Activated CD8-positive, alpha-beta T cell treated with anti-CD3 and anti-CD28 coated beads for 36 hours (primary cell): Measurements from ENCODE around the gene SIAH2. TPM values are rescaled to one million over a fixed set of nuclear protein-coding genes. Genes with fewer than 3 reads are reported as not detected.

ENCODE experiments used
- ATAC-seq: fragments of 200-7000 bp; cut with Tn5 transposase; one replicate; pipeline ENCODE4 v1.10.0; 2021; ENCODE audit warnings: mild to moderate bottlenecking, moderate library complexity
- CTCF ChIA-PET: fragments of 350-600 bp; sonication (Branson Sonifier 250); formaldehyde crosslinking; loops from one replicate; lab custom pipeline; 2021; ENCODE audit warnings: antibody characterized with exemption; lab: Charles Lee
- POLR2A ChIA-PET: fragments of 350-600 bp; sonication (Branson Sonifier 250); formaldehyde crosslinking; loops from one replicate; lab custom pipeline; 2021; ENCODE audit warnings: antibody characterized with exemption; lab: Charles Lee
- DNase-seq: peaks from one replicate; pipeline ENCODE4 v3.0.0-alpha.2; 2020
- H3K27ac Mint-ChIP-seq: one replicate; pipeline ENCODE4 v1.8.0; 2021; ENCODE audit warnings: mild to moderate bottlenecking, mixed read lengths
- H3K27me3 Mint-ChIP-seq: one replicate; pipeline ENCODE4 v1.8.0; 2021; ENCODE audit warnings: mixed read lengths
- H3K36me3 Mint-ChIP-seq: one replicate; pipeline ENCODE4 v1.8.0; 2021; ENCODE audit warnings: low read depth, mixed read lengths
- H3K4me1 Mint-ChIP-seq: one replicate; pipeline ENCODE4 v1.8.0; 2021; ENCODE audit warnings: low read depth, mixed read lengths
- H3K4me3 Mint-ChIP-seq: one replicate; pipeline ENCODE4 v1.8.0; 2021; ENCODE audit warnings: mild to moderate bottlenecking, moderate library complexity, mixed read lengths
- H3K9me3 Mint-ChIP-seq: one replicate; pipeline ENCODE4 v1.8.0; 2021; ENCODE audit warnings: mixed read lengths
- CTCF ChIP-seq: fragments of 200-600 bp; IDR thresholded peaks from one replicate; pipeline ENCODE4 v1.8.0; 2022; ENCODE audit warnings: antibody characterized with exemption, mild to moderate bottlenecking
- intact Hi-C: fragments of 100-400 bp; cut with micrococcal nuclease; formaldehyde crosslinking; loops from one replicate; pipeline ENCODE4 v1.10.0; 2022
- total RNA-seq, 2 experiments: library from RNA; stranded (reverse); gene quantifications; one replicate each; pipeline ENCODE4 v1.2.3, GENCODE V29; 2021

Gene SIAH2
- total RNA-seq, 2 experiments from 2014 or later = 90.3 to 91.1 TPM

GRCh38 chr3:150760431-150761200, 2.4 kb downstream of the SIAH2 start:
- Mint-ChIP-seq H3K27ac (peak overlapping the region; percentile 98), H3K4me1 (peaks cover 53% of the 10 kb centered on the region), H3K27me3 (no peaks in the 10 kb centered on the region), H3K36me3 (peaks cover 66% of the 10 kb centered on the region), H3K4me3 (peak overlapping the region; percentile 100), H3K9me3 (no peaks in the 10 kb centered on the region)
- intact Hi-C loops = loop anchor here (1.0 to 5.0 kb wide), 6 partner anchors 20 to 442 kb away; partner anchors contain the start of genes EIF2A, GPR171, SELENOT and SERP1
- DNase-seq = peak; percentile 87
- POLR2A ChIA-PET = interaction anchor here (0.6 to 8.5 kb wide), 28 partner anchors 9 to 1511 kb away, joined by 3 to 125 read pairs (median 6); partner anchors contain the start of genes EIF2A, ERICH6, GPR171 and SERP1
- peak; percentile 33 for ATAC-seq
- CTCF ChIA-PET = interaction anchor here (0.7 to 8.0 kb wide), 5 partner anchors 24 to 216 kb away, joined by 3 to 52 read pairs (median 6); no protein-coding TSS in a partner anchor
- TF ChIP-seq CTCF = no peak

GRCh38 chr3:150759947-150760346, 3.0 kb downstream of the SIAH2 start:
- ATAC-seq = no peak
- POLR2A ChIA-PET = interaction anchor here (0.6 to 7.5 kb wide), 16 partner anchors 9 to 442 kb away, joined by 3 to 125 read pairs (median 5); partner anchors contain the start of genes EIF2A, ERICH6, GPR171 and SELENOT
- Mint-ChIP-seq H3K4me3 (peak overlapping the region; percentile 100), H3K27ac (peak overlapping the region; percentile 98), H3K36me3 (peaks cover 70% of the 10 kb centered on the region), H3K4me1 (peaks cover 49% of the 10 kb centered on the region), H3K9me3 (no peaks in the 10 kb centered on the region), H3K27me3 (no peaks in the 10 kb centered on the region)
- intact Hi-C loops = loop anchor here (1.0 to 5.0 kb wide), 6 partner anchors 20 to 442 kb away; partner anchors contain the start of genes EIF2A, GPR171, SELENOT and SERP1
- no peak for DNase-seq
- CTCF ChIA-PET = interaction anchor here (0.7 to 8.0 kb wide), 4 partner anchors 28 to 215 kb away, joined by 3 to 52 read pairs (median 5); no protein-coding TSS in a partner anchor
- no peak for TF ChIP-seq CTCF

GRCh38 chr3:150759319-150759718, 3.6 kb downstream of the SIAH2 start:
- no peaks in the 10 kb centered on the region for H3K9me3 Mint-ChIP-seq
- intact Hi-C loops = no loop called here
- ATAC-seq (no peak), DNase-seq (no peak)
- peaks cover 48% of the 10 kb centered on the region for H3K4me1 Mint-ChIP-seq
- peak overlapping the region; percentile 100 for H3K4me3 Mint-ChIP-seq
- H3K27ac Mint-ChIP-seq = peak overlapping the region; percentile 98
- no peaks in the 10 kb centered on the region for H3K27me3 Mint-ChIP-seq
- H3K36me3 Mint-ChIP-seq = peaks cover 75% of the 10 kb centered on the region
- CTCF ChIA-PET = interaction anchor here (1.6 to 8.0 kb wide), 2 partner anchors 38 to 105 kb away, joined by 3 to 52 read pairs; no protein-coding TSS in a partner anchor
- POLR2A ChIA-PET = interaction anchor here (0.9 to 7.5 kb wide), 13 partner anchors 8 to 442 kb away, joined by 3 to 125 read pairs (median 5); partner anchors contain the start of genes GPR171 and SELENOT
- no peak for TF ChIP-seq CTCF

GRCh38 chr3:150757768-150758167, 5.2 kb downstream of the SIAH2 start:
- POLR2A ChIA-PET = interaction anchor here (0.6 to 2.7 kb wide), 4 partner anchors 14 to 93 kb away, joined by 3 to 8 read pairs (median 4); no protein-coding TSS in a partner anchor
- CTCF ChIA-PET = interaction anchor here (1.0 kb wide), 1 partner anchor 54 kb away, joined by 3 read pairs; the partner anchor contains the start of gene ERICH6
- intact Hi-C loops = no loop called here
- no peak for TF ChIP-seq CTCF
- Mint-ChIP-seq H3K9me3 (no peaks in the 10 kb centered on the region), H3K27ac (peak overlapping the region; percentile 91), H3K27me3 (no peaks in the 10 kb centered on the region), H3K4me3 (peak overlapping the region; percentile 76), H3K4me1 (peaks cover 62% of the 10 kb centered on the region), H3K36me3 (peaks cover 88% of the 10 kb centered on the region)
- no peak for DNase-seq
- no peak for ATAC-seq
